Fibroblast of villous mesenchyme (primary cell): ENCODE data around the gene DUOX2. TPM values are rescaled to one million over a fixed set of nuclear protein-coding genes. Genes with fewer than 3 reads are reported as not detected.
"Not testable (repeated sequence)": the region's sequence is repeated elsewhere in the genome, so short reads cannot be mapped to it uniquely, and the experiment has no call there.

Experiments used
- DNase-seq: peaks from one replicate; pipeline ENCODE4 v3.0.0-alpha.2; 2010; ENCODE audit warnings: low read depth
- H3K4me3 ChIP-seq: 2 replicates; pipeline ENCODE4 v1.5.1; 2011; ENCODE audit warnings: low read depth, mild to moderate bottlenecking, low read length
- total RNA-seq: library from RNA; depleted of rRNA; stranded (reverse); fragments of >200 nt; gene quantifications from 2 replicates; pipeline ENCODE4 v1.2.3, GENCODE V29; 2012
- TF ChIP-seq, protein P1 (sequence below): IDR thresholded peaks from 2 replicates; pipeline ENCODE4 v1.5.1; 2012; ENCODE audit warnings: low read depth, mild to moderate bottlenecking, low read length; ENCODE audit not compliant: insufficient read depth

DUOX2 gene
- total RNA-seq, 1 donor, result not detected

GRCh38 chr15:45111390-45112142 lies 2.4 kb downstream of the DUOX2 start:
- TF ChIP-seq, protein P1, sequence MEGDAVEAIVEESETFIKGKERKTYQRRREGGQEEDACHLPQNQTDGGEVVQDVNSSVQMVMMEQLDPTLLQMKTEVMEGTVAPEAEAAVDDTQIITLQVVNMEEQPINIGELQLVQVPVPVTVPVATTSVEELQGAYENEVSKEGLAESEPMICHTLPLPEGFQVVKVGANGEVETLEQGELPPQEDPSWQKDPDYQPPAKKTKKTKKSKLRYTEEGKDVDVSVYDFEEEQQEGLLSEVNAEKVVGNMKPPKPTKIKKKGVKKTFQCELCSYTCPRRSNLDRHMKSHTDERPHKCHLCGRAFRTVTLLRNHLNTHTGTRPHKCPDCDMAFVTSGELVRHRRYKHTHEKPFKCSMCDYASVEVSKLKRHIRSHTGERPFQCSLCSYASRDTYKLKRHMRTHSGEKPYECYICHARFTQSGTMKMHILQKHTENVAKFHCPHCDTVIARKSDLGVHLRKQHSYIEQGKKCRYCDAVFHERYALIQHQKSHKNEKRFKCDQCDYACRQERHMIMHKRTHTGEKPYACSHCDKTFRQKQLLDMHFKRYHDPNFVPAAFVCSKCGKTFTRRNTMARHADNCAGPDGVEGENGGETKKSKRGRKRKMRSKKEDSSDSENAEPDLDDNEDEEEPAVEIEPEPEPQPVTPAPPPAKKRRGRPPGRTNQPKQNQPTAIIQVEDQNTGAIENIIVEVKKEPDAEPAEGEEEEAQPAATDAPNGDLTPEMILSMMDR, result no peak
- H3K4me3 ChIP-seq, result no peak overlapping the region
- no peak for DNase-seq

GRCh38 chr15:45110256-45110820 lies 3.6 kb downstream of the DUOX2 start:
- H3K4me3 ChIP-seq, result no peak overlapping the region
- TF ChIP-seq, protein P1, result no peak
- no peak for DNase-seq

- TF ChIP-seq, protein P1, result no peak
- no peak overlapping the region for H3K4me3 ChIP-seq
- no peak for DNase-seq
Observed at GRCh38 chr15:45107941-45108630, 5.9 kb downstream of the DUOX2 start.

GRCh38 chr15:45106002-45106790 lies 7.8 kb downstream of the DUOX2 start:
- no peak overlapping the region for H3K4me3 ChIP-seq
- TF ChIP-seq, protein P1, result no peak
- no peak for DNase-seq

GRCh38 chr15:45105586-45105985 lies 8.4 kb downstream of the DUOX2 start:
- no peak for DNase-seq
- TF ChIP-seq, protein P1, result no peak
- no peak overlapping the region for H3K4me3 ChIP-seq

DNA sequence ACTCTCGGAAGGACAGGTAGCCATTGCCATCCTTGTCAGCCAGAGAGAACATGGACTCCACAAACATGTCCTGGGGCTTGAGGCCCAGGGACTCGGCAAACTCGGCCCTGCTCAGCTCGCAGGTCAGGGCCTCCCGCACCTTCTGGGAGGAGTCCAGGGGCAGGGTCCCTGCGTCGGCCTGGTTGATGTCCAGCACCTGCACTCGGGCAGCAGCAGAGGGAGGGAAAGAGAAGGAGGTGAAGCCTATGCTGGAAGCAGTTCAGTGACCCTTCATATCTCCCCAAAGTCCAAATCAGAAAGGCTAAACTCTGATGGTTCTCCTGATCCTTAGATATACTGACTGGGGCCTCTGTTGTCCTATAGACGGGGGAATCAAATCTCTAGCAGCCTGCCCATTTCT lies 9.8 kb downstream of the DUOX2 start:
- not testable (repeated sequence) for H3K4me3 ChIP-seq, DNase-seq

GRCh38 chr15:45102226-45102625 lies 11.7 kb downstream of the DUOX2 start:
- DNase-seq, result no peak
- no peak overlapping the region for H3K4me3 ChIP-seq
- TF ChIP-seq, protein P1, result no peak
